AML-193 (cell line): Measurements from ENCODE around the gene SUMF2.
"Not testable (repeated sequence)": the region's sequence is repeated elsewhere in the genome, so short reads cannot be mapped to it uniquely, and the experiment has no call there.

Experiments used
- DNase-seq, 2 experiments: peaks; one replicate each; lab custom pipeline; 2025; lab: John Stamatoyannopoulos, UW

The SUMF2 gene

GRCh38 chr7:56062382-56062781, 1.7 kb upstream of the SUMF2 start:
- no peak for DNase-seq

GRCh38 chr7:56063500-56063881, 595 bp upstream of the SUMF2 start:
- no peak for DNase-seq

GRCh38 chr7:56066376-56066775, 2.3 kb downstream of the SUMF2 start:
- not testable (repeated sequence) for DNase-seq

- peak; percentile 44 to 51 for DNase-seq
These were observed 10.3 kb downstream of the SUMF2 start for GRCh38 chr7:56074371-56074791.

- no peak for DNase-seq
These were observed 13.6 kb downstream of the SUMF2 start for GRCh38 chr7:56077681-56078080.

- DNase-seq, result no peak
These were observed 14.1 kb downstream of the SUMF2 start for GRCh38 chr7:56078196-56078595.

- DNase-seq, result no peak
These were observed 15.5 kb downstream of the SUMF2 start for GRCh38 chr7:56079450-56080185.

GRCh38 chr7:56080726-56081435, 16.8 kb downstream of the SUMF2 start:
- not testable (repeated sequence) for DNase-seq

GRCh38 chr7:56081626-56082340, 17.7 kb downstream of the SUMF2 start:
- no peak for DNase-seq

GRCh38 chr7:56083150-56083785, 19.2 kb downstream of the SUMF2 start:
- no peak for DNase-seq

GRCh38 chr7:56086761-56087160, 22.7 kb downstream of the SUMF2 start:
- no peak for DNase-seq

- no peak for DNase-seq
These were observed 23.4 kb downstream of the SUMF2 start for GRCh38 chr7:56087445-56087844.

- DNase-seq, result no peak
These were observed 27.5 kb downstream of the SUMF2 start for GRCh38 chr7:56091591-56091990.

GRCh38 chr7:56092388-56092787, 28.3 kb downstream of the SUMF2 start:
- not testable (repeated sequence) for DNase-seq

- no peak for DNase-seq
These were observed 28.9 kb downstream of the SUMF2 start, which contains the start of gene PHKG1 for GRCh38 chr7:56092789-56093531. Gene PHKG1 (minus strand): TSS chr7:56092952. CDS start chr7:56088941, 4,011 bp downstream.

- no peak for DNase-seq
These were observed 33.6 kb downstream of the SUMF2 start for GRCh38 chr7:56097700-56098099.

- DNase-seq, result not testable (repeated sequence)
These were observed 34.3 kb downstream of the SUMF2 start for GRCh38 chr7:56098187-56099008.

- DNase-seq, result no peak
These were observed 35.6 kb downstream of the SUMF2 start for GRCh38 chr7:56099653-56100052.

GRCh38 chr7:56104138-56104537, 40.1 kb downstream of the SUMF2 start:
- not testable (repeated sequence) for DNase-seq

- peak in 1 of 2 experiments; percentile 26 for DNase-seq
These were observed 41.4 kb downstream of the SUMF2 start for GRCh38 chr7:56105508-56105907.
